ENCODE results near the gene ATP10A. TPM values are rescaled to one million over a fixed set of nuclear protein-coding genes. Genes with fewer than 3 reads are reported as not detected.

Gene ATP10A
- total and polyA plus RNA-seq, 2 of the 8 experiments (the other 6 are each of a cell fraction or from before 2014, with no cell fraction given), result 2.0 to 2.8 TPM

GRCh38 chr15:25858952-25859760, 4.0 kb downstream of the ATP10A start:
- H3K79me2 ChIP-seq (ENCODE audit: control insufficient read depth in 1 of 2, insufficient read depth in 2 of 2, low read length in 2 of 2), result no peaks in the 10 kb centered on the region
- H3K79me1 ChIP-seq (ENCODE audit: low read depth, low read length), result no peaks in the 10 kb centered on the region
- H3K4me2 ChIP-seq (ENCODE audit: insufficient read depth in 1 of 2, low read depth in 2 of 2, low read length in 2 of 2), result no peak overlapping the region
- no peaks in the 10 kb centered on the region for H4K20me1 ChIP-seq (replicated peaks in 1 of 2; ENCODE audit: control insufficient read depth in 1 of 2, insufficient read depth in 2 of 2, low read length in 2 of 2)
- no peak overlapping the region for H3K56ac ChIP-seq (replicated peaks; ENCODE audit: insufficient read length, low read depth, low read length)
- H4K5ac ChIP-seq (ENCODE audit: insufficient read length, low read depth, low read length), result no peak overlapping the region
- no peak overlapping the region for H3K9ac ChIP-seq (replicated peaks in 1 of 4; ENCODE audit: extremely low read depth in 1 of 4, low read depth in 3 of 4, low read length in 3 of 4)
- H2AK5ac ChIP-seq (ENCODE audit: low read depth, low read length), result no peak overlapping the region
- H3K4me3 ChIP-seq (ENCODE audit: extremely low read depth in 1 of 4, insufficient read depth in 2 of 4, low read depth in 3 of 4, low read length in 4 of 4), result no peak overlapping the region
- no peak overlapping the region for H4K8ac ChIP-seq (ENCODE audit: extremely low read depth, insufficient read depth, low read length)
- H3K23me2 ChIP-seq (ENCODE audit: low read depth, low read length), result peaks cover 12% of the 10 kb centered on the region; the same call in 1 of the 2 replicates
- CTCF ChIA-PET (ENCODE audit: partially characterized antibody), result interaction anchor here (1.2 kb wide), 1 partner anchor 75 kb away, joined by 4 read pairs; no protein-coding TSS in a partner anchor
- no peak overlapping the region for H2BK5ac ChIP-seq (ENCODE audit: low read depth, low read length)
- no peak overlapping the region for H2BK15ac ChIP-seq (ENCODE audit: low read length)
- no peak for DNase-seq (ENCODE audit: low read depth in 1 of 2, low spot score in 2 of 2)
- POLR2A ChIA-PET (ENCODE audit: partially characterized antibody), result no interaction called here
- H3K36me3 ChIP-seq (ENCODE audit: control insufficient read depth in 2 of 4, insufficient read depth in 4 of 4, low read length in 3 of 4), result no peaks in the 10 kb centered on the region
- H3K14ac ChIP-seq (ENCODE audit: insufficient read length), result no peak overlapping the region
- no peak for FAIRE-seq
- no peak overlapping the region for H3K4ac ChIP-seq (replicated peaks; ENCODE audit: insufficient read length, low read depth, low read length)
- H3K9me3 ChIP-seq (ENCODE audit: insufficient read depth in 2 of 2, low read depth in 1 of 2, low read length in 1 of 2), result no peaks in the 10 kb centered on the region
- H2AFZ ChIP-seq (ENCODE audit: low read length), result no peak overlapping the region
- no peak overlapping the region for H2BK120ac ChIP-seq (replicated peaks; ENCODE audit: low read depth, low read length)
- WGBS, 2 experiments (ENCODE audit: extremely low coverage in 1 of 2, insufficient coverage in 1 of 2, insufficient read length in 1 of 2, insufficient replicate concordance in 2 of 2, low coverage in 1 of 2, low lambda C conversion rate in 2 of 2, missing lambda C conversion rate in 1 of 2), result 88% methylated on average over 12 of the region's 13 CpGs; no CpG with 5 or more reads in 1 of the 2 experiments
- H3K27me3 ChIP-seq (replicated peaks in 1 of 4; ENCODE audit: control insufficient read depth in 3 of 4, extremely low read depth in 1 of 4, insufficient read depth in 3 of 4, low read length in 3 of 4), result peaks cover 5 to 30% (median 27%) of the 10 kb centered on the region in 4 experiments
- H3K18ac ChIP-seq (ENCODE audit: extremely low read depth, low read length), result no peak overlapping the region; the same call in 1 of the 2 replicates
- peak overlapping the region; percentile 23; the same call in 1 of the 2 replicates for H2BK12ac ChIP-seq (ENCODE audit: low read depth, low read length)
- no peak for TF ChIP-seq POLR2A (IDR thresholded peaks at IDR 0.05; ENCODE audit: control extremely low read depth in 1 of 2, low read depth in 2 of 2, low read length in 2 of 2)
- no peak for TF ChIP-seq EGR1 (IDR thresholded peaks at IDR 0.05; ENCODE audit: borderline replicate concordance, low read depth, low read length)
- no peak for TF ChIP-seq SP1 (IDR thresholded peaks at IDR 0.05; ENCODE audit: low read depth, low read length)
- TF ChIP-seq SP2 (IDR thresholded peaks at IDR 0.05; ENCODE audit: low read length), result no peak
- TF ChIP-seq CTBP2 (IDR thresholded peaks at IDR 0.05; ENCODE audit: borderline replicate concordance, insufficient read depth, insufficient read length, low read length), result no peak
- TF ChIP-seq RFX5 (IDR thresholded peaks at IDR 0.05; ENCODE audit: borderline replicate concordance, low read depth, low read length), result no peak
- TF ChIP-seq TAF7 (optimal IDR thresholded peaks at IDR 0.05; ENCODE audit: borderline replicate concordance, low read depth, low read length), result no peak
- no peak for TF ChIP-seq BCL11A (IDR thresholded peaks at IDR 0.05; ENCODE audit: low read depth in 2 of 2, low read length in 2 of 2)
- no peak for TF ChIP-seq EZH2 (IDR thresholded peaks at IDR 0.05; ENCODE audit: low read depth, low read length, severe bottlenecking)
- TF ChIP-seq GTF2F1 (IDR thresholded peaks at IDR 0.05; ENCODE audit: borderline replicate concordance, low read depth, low read length), result no peak
- no peak for TF ChIP-seq BRCA1 (IDR thresholded peaks at IDR 0.05; ENCODE audit: low read depth, low read length)
- no peak for TF ChIP-seq SRF (IDR thresholded peaks at IDR 0.05; ENCODE audit: low read depth, low read length)
- peaks cover 0 to 13% (median 8%) of the 10 kb centered on the region in 4 experiments; a peak in 6 of 7 replicates for H3K4me1 ChIP-seq (replicated peaks in 1 of 4; ENCODE audit: control insufficient read depth in 3 of 4, insufficient read depth in 4 of 4, low read length in 3 of 4)
- peak overlapping the region; percentile 21 for H2BK20ac ChIP-seq (ENCODE audit: low read length)
- no peak overlapping the region for H3K23ac ChIP-seq (ENCODE audit: insufficient read length)
- no peak overlapping the region for H3K27ac ChIP-seq (ENCODE audit: low read depth, low read length)
- no peak overlapping the region for H4K91ac ChIP-seq (replicated peaks; ENCODE audit: insufficient read length, low read length)

Data from H1 (cell line).